HG03378 (cell line): ENCODE data around the gene AGXT.

Experiments
- ATAC-seq: cut with Tn5 transposase; IDR thresholded peaks from one replicate; pipeline ENCODE4 v1.9.1; 2021; ENCODE audit warnings: mild to moderate bottlenecking, moderate library complexity; ENCODE audit not compliant: unreplicated experiment

Gene AGXT

DNA sequence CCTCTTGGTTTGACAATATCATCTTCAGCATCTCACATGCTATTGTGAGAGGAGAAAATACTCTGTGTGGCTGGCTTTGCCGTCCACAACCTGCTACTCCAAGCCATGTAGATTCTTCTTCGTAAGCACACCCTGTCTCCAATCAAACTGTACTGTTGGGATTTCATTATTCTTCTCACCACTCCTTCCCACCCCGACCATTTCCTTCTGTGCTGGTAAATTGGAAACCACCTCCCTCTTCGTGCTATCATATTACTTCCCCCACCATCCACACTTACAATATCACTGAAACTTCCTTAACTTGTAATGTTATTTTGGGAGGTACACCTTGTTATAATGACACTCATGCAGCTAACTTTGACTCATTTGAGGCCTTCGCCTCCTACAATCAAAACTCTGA, 3.2 kb upstream of the AGXT start:
- ATAC-seq, result no peak

GRCh38 chr2:240869109-240869955, 708 bp downstream of the AGXT start:
- no peak for ATAC-seq

GRCh38 chr2:240869956-240870875, 1.6 kb downstream of the AGXT start:
- no peak for ATAC-seq

- no peak for ATAC-seq
These were observed 2.7 kb downstream of the AGXT start for GRCh38 chr2:240871071-240871958.

DNA sequence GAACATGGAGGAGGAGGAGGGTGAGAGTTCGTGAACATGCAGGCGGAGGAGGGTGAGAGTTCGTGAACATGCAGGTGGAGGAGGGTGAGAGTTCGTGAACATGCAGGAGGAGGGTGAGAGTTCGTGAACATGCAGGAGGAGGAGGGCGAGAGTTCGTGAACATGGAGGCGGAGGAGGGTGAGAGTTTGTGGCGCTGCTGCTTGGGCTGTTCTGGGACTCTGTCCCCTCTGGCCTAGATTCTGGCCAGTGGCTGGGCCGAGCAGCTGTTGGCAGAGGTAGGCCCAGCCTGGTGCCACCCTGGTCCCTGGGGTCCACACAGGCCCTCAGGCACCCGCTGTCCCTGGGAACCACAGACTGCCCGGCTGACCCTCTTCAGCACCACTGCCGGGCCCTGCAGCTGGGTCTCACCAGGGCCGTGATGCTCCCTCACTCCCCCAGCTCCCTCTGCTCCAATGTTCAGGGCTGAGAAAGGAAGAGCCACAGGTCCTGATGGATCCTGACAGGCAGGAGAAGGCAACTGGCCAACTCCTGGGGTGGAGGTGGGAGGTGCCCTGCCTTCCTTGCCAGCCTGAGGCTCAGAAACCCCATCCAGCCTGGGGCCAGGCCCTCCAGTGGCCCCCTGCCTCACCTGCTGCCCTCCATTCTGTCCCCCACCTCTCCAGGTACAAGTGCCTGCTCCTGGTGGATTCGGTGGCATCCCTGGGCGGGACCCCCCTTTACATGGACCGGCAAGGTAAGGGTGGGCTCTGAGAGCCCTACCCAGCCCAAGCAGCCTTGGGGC, 3.9 kb downstream of the AGXT start:
- ATAC-seq, result no peak

DNA sequence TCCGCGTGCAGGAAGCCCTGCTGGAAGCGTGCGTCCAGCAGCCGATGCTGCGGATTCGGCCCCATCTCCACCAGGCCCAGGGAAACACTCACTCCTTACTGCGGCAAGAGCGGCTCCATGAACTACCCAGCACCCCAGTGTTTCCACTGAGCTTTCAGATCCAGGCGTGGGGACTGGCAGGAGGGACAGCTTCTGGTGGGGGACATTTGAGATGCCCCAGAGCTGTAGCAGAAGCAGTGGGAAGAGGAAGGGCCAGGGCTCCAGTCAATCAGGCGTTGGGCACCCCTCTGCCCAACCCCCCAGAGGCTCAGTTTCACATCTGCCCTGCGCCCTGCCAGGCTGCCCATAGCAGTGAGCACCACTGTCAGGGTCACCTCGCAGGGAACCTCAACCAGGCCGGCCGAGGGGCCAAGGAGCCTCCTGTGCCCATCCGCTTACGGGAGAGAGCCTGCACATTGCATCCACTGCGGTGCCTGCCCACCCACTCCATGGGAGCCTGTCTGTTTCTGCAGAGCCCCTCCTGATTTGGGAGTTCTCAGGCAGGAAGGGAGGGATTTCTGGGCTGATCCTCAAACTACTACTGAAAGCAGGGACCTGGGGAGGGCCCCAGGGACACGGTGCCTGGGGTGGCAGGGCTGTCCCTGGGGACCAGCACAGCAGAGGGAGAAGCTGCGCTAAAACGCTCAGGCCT, 4.6 kb downstream of the AGXT start:
- no peak for ATAC-seq

DNA sequence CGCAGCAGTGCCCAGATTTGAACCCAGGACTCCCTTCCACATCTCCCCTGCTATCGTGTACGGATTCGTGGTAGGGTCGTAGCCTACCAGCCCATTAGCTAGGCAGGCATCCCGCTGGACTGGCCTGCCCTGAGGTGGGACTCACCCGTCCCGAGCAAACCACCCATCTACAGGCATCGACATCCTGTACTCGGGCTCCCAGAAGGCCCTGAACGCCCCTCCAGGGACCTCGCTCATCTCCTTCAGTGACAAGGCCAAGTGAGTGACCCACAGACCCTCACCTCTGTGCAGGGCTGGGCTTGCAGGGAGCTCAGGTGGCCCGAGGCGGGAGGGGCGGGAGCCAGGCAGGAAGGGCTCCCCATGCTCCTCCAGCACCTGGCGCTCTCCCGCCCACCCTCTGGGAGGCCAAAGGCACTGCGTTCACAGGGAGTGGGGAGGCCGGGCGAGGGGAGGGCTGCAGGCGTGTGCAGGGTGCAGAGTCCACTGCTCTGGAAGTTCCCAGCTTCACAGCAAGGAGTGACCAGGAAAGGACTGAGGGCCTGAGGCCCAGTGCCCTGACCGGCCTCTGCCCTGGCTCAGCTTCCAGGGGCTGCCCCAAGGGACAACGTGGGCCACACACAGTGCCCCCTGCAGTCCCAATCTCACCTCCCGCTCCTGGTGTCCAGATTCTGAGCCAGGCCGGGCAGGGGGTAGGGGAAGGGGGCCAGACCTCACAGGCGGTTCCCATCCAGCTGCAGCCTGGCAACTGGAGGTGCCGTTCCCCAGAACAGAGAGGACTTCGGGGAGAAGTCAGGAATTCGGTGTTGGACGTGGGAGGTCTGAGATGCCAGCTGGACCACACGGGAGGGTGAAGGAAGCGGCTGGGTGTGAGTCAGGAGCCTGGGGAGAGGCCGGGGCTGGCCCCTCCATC, 5.4 kb downstream of the AGXT start:
- ATAC-seq, result no peak

DNA sequence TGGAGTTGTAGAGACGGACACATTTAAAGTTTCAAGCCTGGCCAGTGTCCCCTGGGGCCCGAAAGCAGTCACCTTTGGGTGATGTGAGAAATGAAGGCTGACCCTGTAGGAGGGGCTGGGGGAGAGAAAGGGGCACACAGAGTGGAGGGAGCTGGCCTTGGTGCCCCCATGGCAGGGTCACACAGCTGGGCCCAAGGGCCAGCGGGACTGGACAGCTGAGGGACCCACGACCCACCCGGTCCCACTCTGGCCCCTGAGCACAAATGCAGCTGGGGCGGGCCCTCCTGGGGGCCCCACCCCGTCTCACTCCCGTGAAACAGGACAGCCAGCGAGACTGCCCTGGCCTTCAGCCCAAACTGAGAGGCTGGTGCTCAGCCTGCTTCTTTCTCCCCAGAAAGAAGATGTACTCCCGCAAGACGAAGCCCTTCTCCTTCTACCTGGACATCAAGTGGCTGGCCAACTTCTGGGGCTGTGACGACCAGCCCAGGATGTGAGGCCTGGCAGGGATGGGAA, 6.1 kb downstream of the AGXT start:
- ATAC-seq, result no peak

DNA sequence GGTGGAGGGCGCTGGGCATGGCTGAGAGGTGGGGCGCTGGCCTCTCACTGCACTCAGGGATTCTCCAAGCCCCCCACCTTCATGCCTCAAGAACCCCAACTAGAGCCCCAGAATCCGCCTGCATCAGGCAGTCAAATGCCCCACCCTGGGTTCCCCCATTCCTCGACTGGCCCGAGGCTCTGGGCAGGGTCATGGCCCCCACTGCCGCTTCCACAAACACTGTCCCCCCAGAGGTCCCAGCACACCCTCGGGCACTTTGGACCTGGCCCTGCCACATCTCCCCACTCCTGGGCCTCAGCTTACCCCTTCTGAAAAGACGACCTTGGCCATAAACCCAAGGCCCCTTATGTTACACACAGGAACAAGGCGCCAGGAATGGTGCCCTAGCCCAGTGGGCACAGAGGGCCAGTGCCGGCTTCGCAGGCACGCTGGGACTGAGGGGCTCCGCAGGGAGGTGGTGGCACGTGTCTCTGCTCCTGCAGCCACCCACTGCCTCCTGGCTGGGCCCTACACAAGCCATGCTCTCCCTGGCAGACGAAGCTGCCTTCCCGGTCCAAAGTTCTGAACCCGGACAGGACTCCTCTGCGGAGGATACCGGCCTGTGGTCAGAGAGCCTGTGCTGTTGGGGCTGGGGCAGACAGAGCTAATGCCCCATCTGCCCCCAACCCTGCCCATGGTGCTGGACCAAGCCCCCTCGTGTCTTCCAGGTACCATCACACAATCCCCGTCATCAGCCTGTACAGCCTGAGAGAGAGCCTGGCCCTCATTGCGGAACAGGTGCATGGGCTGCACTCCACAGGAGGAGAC, 6.8 kb downstream of the AGXT start:
- ATAC-seq, result no peak

- ATAC-seq, result no peak
These were observed 7.4 kb downstream of the AGXT start for GRCh38 chr2:240876035-240876474.

DNA sequence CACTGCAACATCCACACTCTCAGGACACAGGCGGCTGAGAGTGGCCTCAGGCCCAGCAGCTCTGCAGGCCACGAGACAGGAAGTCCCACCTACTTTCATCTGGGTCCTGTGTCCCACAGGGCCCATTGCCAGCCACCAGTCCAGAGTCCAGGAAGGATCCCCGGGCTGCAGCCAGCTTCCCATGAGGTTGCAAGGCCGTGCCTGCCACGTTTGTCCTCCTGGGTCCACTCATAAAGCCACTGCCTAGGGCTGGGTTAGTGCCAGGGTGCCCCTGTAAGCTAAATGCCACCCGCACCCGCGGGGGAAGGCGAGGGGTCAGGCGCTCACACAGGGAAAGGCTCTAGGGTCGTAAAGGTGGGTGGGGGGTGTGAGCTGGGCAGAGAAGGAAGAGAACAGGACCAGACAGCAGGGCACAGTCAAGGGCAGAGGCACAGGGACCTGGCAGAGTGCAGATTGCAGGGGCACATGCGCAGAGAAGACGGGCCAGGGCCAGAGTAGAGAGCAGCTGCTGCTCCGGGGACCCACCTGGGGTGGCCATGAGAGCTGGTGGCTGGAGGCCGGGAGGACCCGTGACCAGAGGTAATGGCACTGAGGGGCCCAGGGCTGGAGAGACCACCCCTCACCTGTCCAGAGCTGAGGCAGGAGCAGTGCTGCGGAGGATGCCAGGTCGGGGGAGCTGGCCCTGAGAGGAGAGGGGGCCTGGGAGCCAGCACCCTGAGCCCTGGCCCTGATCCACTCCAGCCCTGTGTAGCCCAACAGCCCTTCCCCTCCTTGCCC, 8.0 kb downstream of the AGXT start:
- no peak for ATAC-seq

DNA sequence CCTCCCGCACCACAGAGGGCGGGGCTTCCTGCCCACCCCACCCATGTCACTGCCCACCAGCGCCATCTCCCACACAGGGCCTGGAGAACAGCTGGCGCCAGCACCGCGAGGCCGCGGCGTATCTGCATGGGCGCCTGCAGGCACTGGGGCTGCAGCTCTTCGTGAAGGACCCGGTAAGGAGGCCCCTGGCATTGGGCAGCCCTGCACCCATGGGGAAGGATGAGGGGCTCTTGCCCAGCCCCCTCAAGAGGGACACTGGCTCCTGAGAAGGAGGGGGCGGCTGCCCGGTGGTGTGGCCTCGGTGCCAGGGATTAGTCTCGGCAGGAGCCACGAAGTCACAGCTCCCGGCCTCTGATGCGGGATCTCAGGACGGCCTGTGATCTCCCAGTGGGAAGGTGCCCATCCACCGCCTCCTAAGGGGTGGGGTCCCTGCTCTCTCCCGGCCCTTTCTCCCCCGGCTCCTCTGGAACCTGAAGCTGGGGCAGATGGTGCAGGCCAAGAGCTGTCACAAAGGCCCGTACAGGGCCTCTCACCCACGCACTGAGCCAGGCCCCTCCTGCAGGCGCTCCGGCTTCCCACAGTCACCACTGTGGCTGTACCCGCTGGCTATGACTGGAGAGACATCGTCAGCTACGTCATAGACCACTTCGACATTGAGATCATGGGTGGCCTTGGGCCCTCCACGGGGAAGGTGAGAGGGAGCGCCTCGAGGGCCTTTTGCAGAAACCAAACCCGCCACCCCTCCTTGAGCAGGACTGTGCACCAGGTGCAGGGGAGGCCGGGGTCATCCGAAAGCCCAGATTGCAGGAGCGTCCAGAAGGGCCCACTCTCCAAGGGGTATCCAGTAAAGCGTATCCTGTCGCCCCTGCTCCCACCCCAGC, 9.1 kb downstream of the AGXT start:
- no peak for ATAC-seq

DNA sequence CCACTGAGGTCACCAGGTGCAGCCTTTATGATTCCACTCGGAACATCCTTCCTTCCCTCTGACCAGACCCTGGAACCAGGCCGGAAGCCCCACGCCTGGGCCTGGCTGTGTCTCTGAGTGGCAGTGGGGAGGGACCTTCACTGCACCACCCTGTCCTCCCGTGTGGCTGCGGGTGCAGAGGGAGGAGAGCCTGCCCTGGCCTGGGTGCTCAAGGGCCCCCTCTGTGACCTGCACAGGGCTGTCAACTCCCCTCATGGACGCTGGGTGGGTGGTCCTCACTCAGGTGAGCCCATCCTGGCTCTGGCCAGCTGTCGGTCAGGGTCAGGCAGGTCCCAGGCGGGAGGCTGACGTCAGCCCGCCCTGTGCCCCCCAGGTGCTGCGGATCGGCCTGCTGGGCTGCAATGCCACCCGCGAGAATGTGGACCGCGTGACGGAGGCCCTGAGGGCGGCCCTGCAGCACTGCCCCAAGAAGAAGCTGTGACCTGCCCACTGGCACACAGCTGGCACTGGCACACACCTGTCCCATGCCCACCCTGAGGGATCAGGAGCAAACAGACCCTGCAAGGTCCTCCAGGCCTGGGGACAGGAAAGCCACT, 9.8 kb downstream of the AGXT start:
- no peak for ATAC-seq

DNA sequence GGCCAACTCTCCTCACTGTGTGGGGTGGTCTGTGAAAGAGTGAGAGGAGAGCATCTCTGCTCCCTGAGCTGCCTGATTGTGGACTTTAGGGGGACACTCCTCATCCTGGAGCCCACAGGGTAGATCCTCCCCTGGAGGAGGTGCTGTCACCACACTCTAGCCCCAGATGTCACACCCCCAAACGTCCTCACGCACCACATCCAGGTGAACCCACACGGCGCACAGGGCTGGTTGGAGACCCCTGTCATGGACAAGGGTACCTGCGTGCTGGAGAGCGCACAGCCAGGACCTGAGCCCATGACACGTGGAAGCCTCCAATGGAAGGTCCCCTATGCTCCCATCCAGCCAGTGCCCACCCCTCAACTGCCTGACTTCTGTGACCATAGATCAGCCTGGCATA, 10.5 kb downstream of the AGXT start:
- ATAC-seq, result no peak

DNA sequence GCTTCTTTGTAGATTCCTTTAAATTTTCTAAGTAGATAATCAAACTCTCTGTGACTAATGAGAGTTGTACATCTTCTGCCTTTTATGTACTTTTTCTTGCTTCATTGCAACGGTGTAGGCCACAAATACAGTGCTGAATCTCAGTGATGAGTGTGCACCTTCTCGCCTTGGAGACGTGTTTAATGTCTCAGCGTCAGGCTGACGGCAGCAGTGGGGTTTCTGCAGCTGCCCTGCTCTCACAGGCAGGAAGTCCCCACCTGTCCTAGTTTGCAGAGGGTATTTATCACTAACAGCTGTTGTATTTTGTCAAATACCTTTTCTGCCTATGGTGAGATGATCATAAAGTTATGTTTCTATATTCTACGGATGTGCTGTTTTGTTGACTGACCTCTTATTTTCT, 13.3 kb downstream of the AGXT start:
- no peak for ATAC-seq
